Lung (tissue), 12 donors: ENCODE measurements around the gene COL17A1. TPM values are rescaled to one million over a fixed set of nuclear protein-coding genes. Genes with fewer than 3 reads are reported as not detected.

Experiments
- ATAC-seq: fragments of 200-7000 bp; cut with Tn5 transposase; one replicate; pipeline ENCODE4 v1.9.1; 2020; ENCODE audit warnings: moderate number of reproducible peaks; ENCODE audit not compliant: insufficient read depth, low FRiP score
- DNase-seq, 3 donors: peaks; one replicate each; pipeline ENCODE4 v3.0.0-alpha.2; 2013 to 2017
- H3K27ac ChIP-seq, 2 donors: one replicate each; pipeline ENCODE4 v1.5.1; 2013; ENCODE audit warnings: mild to moderate bottlenecking in 2 of 2, moderate library complexity in 2 of 2, control low read depth in 1 of 2, inconsistent platforms in 1 of 2, low read depth in 1 of 2, low read length in 1 of 2
- H3K27me3 ChIP-seq, 3 donors: one replicate each; pipeline ENCODE4 v1.5.1; 2013; ENCODE audit warnings: low read length in 2 of 3; ENCODE audit not compliant: control insufficient read depth in 3 of 3, insufficient read depth in 3 of 3
- H3K36me3 ChIP-seq, 4 donors: one replicate each; pipeline ENCODE4 v1.5.1; 2013; ENCODE audit warnings: low read length in 4 of 4, mild to moderate bottlenecking in 1 of 4, moderate library complexity in 1 of 4; ENCODE audit not compliant: control insufficient read depth in 4 of 4, insufficient read depth in 4 of 4
- H3K4me1 ChIP-seq, 5 donors: one replicate each; pipeline ENCODE4 v1.5.1; 2013; ENCODE audit warnings: low read length in 5 of 5, mild to moderate bottlenecking in 2 of 5, moderate library complexity in 1 of 5; ENCODE audit not compliant: control insufficient read depth in 5 of 5, insufficient read depth in 5 of 5
- H3K4me3 ChIP-seq: one replicate; pipeline ENCODE4 v1.5.1; 2013; ENCODE audit warnings: mild to moderate bottlenecking, control low read depth, moderate library complexity
- H3K9ac ChIP-seq, 2 donors: one replicate each; pipeline ENCODE4 v1.5.1; 2013; ENCODE audit warnings: low read length in 2 of 2, control low read depth in 1 of 2; ENCODE audit not compliant: insufficient read depth in 1 of 2
- H3K9me3 ChIP-seq, 4 donors: one replicate each; pipeline ENCODE4 v1.5.1; 2013; ENCODE audit warnings: low read length in 3 of 4, mild to moderate bottlenecking in 1 of 4, moderate library complexity in 1 of 4; ENCODE audit not compliant: control insufficient read depth in 4 of 4, insufficient read depth in 3 of 4
- CTCF ChIP-seq: IDR thresholded peaks from 2 replicates; pipeline ENCODE4 v1.5.1; 2012; ENCODE audit warnings: mild to moderate bottlenecking; ENCODE audit errors: control extremely low read depth, extremely low read depth
- WGBS, 2 donors: extraction: QIAGEN DNeasy Blood & Tissue Kit; methylation state at CpG; one replicate each; pipeline ENCODE4 v1.1.7; 2013; 5-methylcytosine and 5-hydroxymethylcytosine counted together
- polyA plus RNA-seq, 2 donors: library from polyadenylated mRNA; stranded (reverse); fragments of 200-250 nt; gene quantifications; one replicate each; pipeline ENCODE4 v1.2.1, GENCODE V29; 2013
- total RNA-seq, 2 donors: library from RNA; depleted of rRNA in 1 of 2; stranded (reverse); fragments of >200 nt in 1 of 2; gene quantifications; one replicate each; pipeline ENCODE4 v1.2.1, GENCODE V29; 2014 to 2021
- donor health status: control.
- donor health status: control.
- donor health status: Bipolar disorder and iron deficiency.
- donor health status: healthy.
- donor health status: DM: yes; HTN: yes; CAD: no.

Gene COL17A1
- total and polyA plus RNA-seq, 4 donors = 0.92 to 2.5 (median 2.2) TPM

GRCh38 chr10:104104418-104104817, 18.7 kb upstream of the COL17A1 start:
- Histone ChIP-seq H3K27me3 (no peaks in the 10 kb centered on the region), H3K4me1 (no peaks in the 10 kb centered on the region), H3K9ac (no peak overlapping the region), H3K4me3 (no peak overlapping the region), H3K36me3 (no peaks in the 10 kb centered on the region), H3K9me3 (no peaks in the 10 kb centered on the region), H3K27ac (no peak overlapping the region)
- 0% methylated on average over 1 of the region's 1 CpG for WGBS, 2 donors
- no peak for ATAC-seq
- DNase-seq = no peak
- no peak for TF ChIP-seq CTCF

GRCh38 chr10:104103956-104104355, 18.3 kb upstream of the COL17A1 start:
- H3K9me3 ChIP-seq = no peaks in the 10 kb centered on the region
- H3K9ac ChIP-seq = no peak overlapping the region
- H3K36me3 ChIP-seq = no peaks in the 10 kb centered on the region
- H3K4me3 ChIP-seq = no peak overlapping the region
- H3K4me1 ChIP-seq = no peaks in the 10 kb centered on the region
- H3K27ac ChIP-seq = no peak overlapping the region
- ATAC-seq (no peak), DNase-seq (no peak)
- H3K27me3 ChIP-seq = no peaks in the 10 kb centered on the region
- WGBS, 2 donors = 64 to 77% methylated on average over 1 of the region's 1 CpG
- no peak for TF ChIP-seq CTCF

GRCh38 chr10:104101902-104102301, 16.2 kb upstream of the COL17A1 start:
- DNase-seq (no peak), ATAC-seq (no peak)
- no peak for TF ChIP-seq CTCF
- Histone ChIP-seq H3K27ac (no peak overlapping the region), H3K4me3 (no peak overlapping the region), H3K9ac (no peak overlapping the region), H3K4me1 (no peaks in the 10 kb centered on the region), H3K9me3 (peaks cover 0 to 2% (median 0%) of the 10 kb centered on the region in 4 donors), H3K27me3 (no peaks in the 10 kb centered on the region), H3K36me3 (no peaks in the 10 kb centered on the region)
- 78 to 97% methylated on average over 1 of the region's 1 CpG for WGBS, 2 donors

GRCh38 chr10:104100795-104101194, 15.1 kb upstream of the COL17A1 start:
- TF ChIP-seq CTCF = no peak
- Histone ChIP-seq H3K27me3 (no peaks in the 10 kb centered on the region), H3K9ac (no peak overlapping the region), H3K9me3 (peaks cover 0 to 2% (median under 1%) of the 10 kb centered on the region in 4 donors), H3K27ac (no peak overlapping the region), H3K4me3 (no peak overlapping the region), H3K36me3 (no peaks in the 10 kb centered on the region), H3K4me1 (no peaks in the 10 kb centered on the region)
- ATAC-seq = no peak
- no peak for DNase-seq
- 0% methylated on average over 1 of the region's 1 CpG for WGBS, 2 donors
